GM18861 (cell line): Measurements from ENCODE around the gene AMY1C.
"Not testable (repeated sequence)": the region's sequence is repeated elsewhere in the genome, so short reads cannot be mapped to it uniquely, and the experiment has no call there.

Experiments
- ATAC-seq: cut with Tn5 transposase; IDR thresholded peaks from one replicate; pipeline ENCODE4 v1.9.1; 2021; ENCODE audit not compliant: unreplicated experiment

Gene AMY1C

DNA sequence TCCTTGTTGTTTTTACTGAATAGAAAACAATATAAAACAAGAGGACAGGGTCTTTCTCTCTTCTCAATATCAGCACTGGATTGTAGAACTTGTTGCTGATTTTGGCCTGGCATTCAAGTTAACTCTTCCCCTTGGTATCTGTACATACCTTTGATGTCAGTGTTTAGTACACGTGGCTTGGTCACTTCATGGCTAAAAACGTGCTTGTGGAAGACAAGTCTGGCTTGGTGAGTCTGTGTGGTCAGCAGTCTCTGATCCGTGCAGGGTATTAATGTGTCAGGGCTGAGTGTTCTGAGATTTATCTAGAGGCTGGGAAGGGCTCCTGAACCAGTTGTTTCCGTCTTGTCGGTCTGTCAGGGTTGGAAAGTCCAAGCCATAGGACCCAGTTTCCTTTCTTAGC, at the start of gene AMY1C:
Gene AMY1C, plus strand, starts transcription at position 301 of the 400 bp plus-strand sequence. CDS start 572 bp downstream, outside the sequence.
- not testable (repeated sequence) for ATAC-seq

DNA sequence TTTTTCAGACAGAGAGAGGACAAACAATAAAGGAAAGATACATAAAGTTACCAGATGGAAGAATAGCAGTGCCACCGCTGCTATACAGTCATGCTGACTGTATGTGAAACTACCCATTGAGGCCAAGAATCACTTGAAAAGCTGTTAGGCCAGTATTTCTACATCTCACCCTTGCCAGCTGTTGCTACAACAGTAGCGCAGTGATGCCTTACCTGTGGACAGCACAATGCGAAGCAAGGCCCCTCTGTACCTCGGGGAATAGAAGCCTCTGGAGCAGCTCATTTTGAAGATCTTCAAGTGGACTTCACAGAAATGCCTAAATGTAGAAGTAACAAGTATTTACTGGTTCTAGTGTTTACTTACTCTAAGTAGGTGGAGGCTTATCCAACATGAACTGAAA, 49.0 kb upstream of the AMY1C start:
- not testable (repeated sequence) for ATAC-seq

DNA sequence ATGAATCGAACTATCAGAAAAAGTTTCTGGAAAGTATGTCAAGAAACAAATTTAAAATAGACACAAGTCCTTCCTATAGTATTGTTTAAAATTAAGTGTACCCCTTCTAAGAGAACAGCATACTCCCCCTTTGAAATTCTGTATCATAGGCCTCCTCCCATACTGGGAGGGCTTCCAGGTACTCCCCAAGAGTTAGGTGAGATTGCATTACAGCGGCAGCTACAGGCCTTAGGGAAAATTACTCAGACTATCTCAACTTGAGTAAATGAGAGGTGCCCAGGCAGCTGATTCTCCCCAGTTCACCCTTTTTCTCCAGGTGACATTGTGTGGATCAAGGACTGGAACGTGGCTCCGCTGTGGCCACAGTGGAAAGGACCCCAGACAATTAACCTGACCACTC, 48.4 kb upstream of the AMY1C start:
- not testable (repeated sequence) for ATAC-seq

DNA sequence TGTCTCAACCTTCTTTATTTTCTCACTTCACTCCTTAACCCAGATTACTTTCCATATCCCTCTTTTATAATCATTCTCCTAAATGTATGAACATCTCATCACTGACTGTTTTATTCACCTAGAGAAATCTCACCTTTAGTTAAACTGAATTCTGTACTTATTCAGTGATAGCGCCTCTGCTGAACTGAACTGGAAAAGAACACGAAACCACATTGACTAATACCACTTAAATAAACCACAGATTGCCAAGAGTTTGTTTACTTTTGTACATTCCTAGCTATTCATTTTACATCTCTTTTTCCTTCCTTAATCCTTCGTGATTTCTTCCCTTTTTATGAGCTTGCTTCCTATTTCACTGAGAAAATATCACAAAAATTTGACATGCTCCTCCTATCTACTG, 42.0 kb upstream of the AMY1C start:
- ATAC-seq, result not testable (repeated sequence)

DNA sequence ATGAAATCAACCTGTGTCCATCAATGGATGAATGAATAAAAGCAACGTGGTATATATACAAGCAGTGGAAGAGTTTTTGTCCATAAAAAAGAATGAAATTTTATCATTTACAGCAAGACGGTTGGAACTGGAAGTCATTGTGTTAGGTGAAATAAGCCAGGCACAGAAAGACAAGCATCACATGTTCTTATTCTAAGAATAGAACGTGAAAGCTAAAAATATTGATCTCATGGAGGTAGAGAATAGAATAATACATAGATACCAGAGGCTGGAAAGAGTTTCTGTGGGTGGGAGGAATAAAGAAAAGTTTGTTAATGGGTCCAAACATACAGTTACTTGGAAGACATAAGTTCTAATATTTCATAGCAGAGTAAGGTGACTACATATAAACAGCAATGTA, 39.3 kb upstream of the AMY1C start:
- not testable (repeated sequence) for ATAC-seq

DNA sequence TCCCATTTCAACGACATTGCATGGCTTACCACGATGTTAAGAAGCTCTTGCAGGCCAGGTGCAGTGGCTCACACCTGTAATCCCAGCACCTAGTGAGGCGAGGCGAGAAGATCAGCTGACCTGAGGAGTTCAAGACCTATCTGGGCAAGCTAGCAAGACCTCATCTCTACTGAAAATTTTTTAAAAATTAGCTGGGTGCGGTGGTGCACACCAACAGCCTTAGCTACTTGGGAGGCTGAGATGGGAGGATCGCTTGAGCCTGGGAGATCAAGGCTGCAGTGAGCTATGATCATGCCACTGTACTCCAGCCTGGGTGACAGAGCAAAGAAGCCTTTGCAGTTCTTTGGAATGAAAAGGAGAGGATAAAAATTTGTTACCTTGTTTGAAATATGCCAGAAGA, 32.3 kb upstream of the AMY1C start:
- not testable (repeated sequence) for ATAC-seq

DNA sequence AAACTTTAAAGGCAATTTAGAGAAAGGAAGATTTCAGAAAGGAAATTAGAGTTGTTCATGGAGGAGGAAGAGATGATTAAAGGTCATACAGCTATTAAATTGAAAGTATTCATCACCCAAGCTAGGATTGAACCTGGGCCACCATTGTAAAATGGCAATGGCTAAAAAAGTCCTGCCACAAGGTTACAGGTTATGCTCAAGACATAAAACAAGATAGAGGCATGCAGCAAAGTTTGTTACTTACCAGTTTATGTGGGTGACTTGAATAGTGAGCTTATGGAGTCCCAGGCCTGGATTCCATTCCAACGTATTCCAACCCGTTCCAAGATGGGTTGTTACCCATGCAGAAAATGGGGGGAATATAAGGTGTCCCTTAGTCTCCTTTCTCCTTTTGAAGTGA, 28.2 kb upstream of the AMY1C start:
- not testable (repeated sequence) for ATAC-seq

DNA sequence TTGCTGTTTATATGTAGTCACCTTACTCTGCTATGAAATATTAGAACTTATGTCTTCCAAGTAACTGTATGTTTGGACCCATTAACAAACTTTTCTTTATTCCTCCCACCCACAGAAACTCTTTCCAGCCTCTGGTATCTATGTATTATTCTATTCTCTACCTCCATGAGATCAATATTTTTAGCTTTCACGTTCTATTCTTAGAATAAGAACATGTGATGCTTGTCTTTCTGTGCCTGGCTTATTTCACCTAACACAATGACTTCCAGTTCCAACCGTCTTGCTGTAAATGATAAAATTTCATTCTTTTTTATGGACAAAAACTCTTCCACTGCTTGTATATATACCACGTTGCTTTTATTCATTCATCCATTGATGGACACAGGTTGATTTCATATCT, 14.4 kb upstream of the AMY1C start:
- ATAC-seq, result not testable (repeated sequence)

DNA sequence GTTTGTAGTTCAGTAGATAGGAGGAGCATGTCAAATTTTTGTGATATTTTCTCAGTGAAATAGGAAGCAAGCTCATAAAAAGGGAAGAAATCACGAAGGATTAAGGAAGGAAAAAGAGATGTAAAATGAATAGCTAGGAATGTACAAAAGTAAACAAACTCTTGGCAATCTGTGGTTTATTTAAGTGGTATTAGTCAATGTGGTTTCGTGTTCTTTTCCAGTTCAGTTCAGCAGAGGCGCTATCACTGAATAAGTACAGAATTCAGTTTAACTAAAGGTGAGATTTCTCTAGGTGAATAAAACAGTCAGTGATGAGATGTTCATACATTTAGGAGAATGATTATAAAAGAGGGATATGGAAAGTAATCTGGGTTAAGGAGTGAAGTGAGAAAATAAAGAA, 11.7 kb upstream of the AMY1C start:
- ATAC-seq, result not testable (repeated sequence)

DNA sequence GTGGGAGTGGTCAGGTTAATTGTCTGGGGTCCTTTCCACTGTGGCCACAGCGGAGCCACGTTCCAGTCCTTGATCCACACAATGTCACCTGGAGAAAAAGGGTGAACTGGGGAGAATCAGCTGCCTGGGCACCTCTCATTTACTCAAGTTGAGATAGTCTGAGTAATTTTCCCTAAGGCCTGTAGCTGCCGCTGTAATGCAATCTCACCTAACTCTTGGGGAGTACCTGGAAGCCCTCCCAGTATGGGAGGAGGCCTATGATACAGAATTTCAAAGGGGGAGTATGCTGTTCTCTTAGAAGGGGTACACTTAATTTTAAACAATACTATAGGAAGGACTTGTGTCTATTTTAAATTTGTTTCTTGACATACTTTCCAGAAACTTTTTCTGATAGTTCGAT, 5.2 kb upstream of the AMY1C start:
- ATAC-seq, result not testable (repeated sequence)

DNA sequence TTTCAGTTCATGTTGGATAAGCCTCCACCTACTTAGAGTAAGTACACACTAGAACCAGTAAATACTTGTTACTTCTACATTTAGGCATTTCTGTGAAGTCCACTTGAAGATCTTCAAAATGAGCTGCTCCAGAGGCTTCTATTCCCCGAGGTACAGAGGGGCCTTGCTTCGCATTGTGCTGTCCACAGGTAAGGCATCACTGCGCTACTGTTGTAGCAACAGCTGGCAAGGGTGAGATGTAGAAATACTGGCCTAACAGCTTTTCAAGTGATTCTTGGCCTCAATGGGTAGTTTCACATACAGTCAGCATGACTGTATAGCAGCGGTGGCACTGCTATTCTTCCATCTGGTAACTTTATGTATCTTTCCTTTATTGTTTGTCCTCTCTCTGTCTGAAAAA, 4.7 kb upstream of the AMY1C start:
- not testable (repeated sequence) for ATAC-seq

DNA sequence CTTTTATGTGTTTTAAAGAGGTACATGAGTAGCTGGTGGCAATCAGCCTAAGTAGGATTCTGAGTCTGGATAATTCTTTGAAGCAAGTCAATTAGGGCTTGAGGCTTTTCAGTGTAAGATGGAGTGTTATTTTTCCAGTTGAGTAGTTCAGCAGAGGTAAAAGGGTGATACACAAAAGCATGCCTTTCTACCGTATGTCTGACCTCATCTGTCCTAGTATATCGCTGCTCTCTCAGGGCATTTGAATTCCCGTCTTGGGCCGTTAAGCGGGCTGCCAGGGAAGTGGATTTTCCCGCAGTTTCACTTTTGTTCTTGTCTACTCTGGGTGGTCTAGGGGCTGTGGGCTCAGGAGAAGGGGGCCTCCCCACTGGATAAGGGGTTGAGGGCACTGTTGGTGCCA, 1.4 kb upstream of the AMY1C start:
- not testable (repeated sequence) for ATAC-seq

DNA sequence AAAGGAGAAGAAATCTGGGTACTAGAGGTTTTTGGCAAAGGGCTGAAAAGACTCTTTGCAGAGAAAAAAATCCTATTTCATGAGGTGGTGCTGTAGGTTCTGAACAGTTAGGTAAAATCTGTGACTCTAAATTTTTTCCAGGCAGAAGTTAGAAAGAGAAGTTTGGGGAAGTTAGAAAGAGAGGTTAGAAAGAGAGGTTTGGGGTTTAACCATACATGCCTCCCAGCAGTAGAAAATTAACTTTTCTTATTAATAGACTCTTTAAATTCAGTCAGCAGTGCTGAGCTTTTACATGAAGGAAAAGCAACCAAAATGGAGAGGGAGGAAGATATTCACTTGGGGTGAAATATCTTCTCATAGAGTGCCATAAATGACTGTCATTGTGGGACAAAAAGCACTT, 12.2 kb downstream of the AMY1C start:
- no peak for ATAC-seq

DNA sequence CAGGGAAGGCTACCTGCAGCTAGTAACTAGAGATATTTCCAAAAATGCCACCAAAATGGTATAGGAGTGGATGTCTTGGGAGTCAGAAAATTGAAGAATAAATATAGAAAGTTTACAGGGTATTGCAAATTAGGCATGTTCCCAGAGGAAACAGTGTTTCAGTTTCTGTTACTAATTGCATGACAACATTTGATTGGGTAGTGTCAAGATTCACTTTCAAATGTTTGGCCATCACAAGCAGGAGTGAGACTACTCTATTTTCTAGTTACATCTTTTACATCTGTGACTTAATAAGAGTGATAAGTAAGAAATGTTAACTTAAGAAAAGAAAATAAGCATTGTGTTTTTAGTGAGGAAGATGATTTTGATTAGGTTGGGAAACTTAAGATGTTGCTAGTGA, 30.2 kb downstream of the AMY1C start:
- ATAC-seq, result no peak

DNA sequence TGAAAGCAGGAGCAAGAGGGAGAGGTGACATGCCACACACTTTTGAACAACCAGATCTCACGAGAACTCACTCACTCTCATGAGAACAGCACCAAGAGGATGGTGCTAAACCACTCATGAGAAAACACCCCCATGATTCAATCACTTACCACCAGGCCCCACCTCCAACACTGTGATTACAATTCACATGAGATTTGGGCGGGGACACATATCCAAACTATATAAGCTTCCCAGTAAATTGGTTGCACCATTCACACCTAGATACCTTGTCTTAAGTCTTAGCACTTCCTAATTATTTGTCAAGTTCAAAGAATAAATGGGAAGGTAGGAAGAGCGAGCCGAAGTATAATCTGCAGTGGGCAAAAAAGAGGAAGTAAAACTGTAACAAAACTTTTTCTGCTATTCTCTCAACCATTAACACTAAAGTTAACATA, 34.3 kb downstream of the AMY1C start:
- peak; percentile 42 for ATAC-seq

DNA sequence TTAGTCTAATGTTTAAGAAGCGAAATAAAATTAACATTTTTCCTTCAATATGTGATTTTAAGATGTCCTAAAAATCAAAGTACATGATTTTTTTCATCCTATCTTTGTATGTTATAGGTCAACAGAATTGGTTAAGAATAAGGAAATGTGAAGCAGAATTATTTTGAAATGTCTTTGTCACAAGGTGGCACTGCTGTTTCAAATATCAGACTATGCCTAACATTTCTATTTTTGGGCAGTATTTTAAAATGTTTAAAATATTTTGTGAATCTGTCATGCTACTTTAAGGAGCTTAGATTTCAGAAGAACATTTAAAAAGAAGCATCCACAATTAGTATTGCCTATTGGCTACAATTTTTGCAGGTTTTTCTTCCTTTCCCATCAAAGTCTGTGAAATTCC, 38.7 kb downstream of the AMY1C start:
- no peak for ATAC-seq

DNA sequence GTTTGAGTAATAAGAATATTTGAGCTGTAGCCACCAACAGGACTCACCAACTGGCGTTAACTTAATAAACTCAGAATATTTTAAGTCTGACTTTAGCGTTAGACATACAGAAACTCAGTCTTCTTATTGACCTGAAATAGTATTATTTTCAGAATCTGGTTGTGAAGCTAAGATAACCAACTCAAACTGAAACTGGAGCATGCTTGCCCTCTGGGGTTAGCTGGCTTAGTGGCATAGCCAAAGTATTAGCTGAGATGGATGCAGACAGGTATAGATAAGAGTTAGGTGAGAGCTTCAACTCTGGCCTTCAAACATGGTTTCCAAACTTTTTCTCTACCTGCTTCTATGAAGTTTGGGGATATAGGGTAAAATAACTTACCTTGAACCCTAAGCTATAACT, 40.5 kb downstream of the AMY1C start:
- ATAC-seq, result peak; percentile 53
